Measurements from ENCODE around the gene TMEM54. TPM values are rescaled to one million over a fixed set of nuclear protein-coding genes. Genes with fewer than 3 reads are reported as not detected.
A peak's percentile ranks its signal among the peaks of the same experiment; 100 is the strongest.

The TMEM54 gene
- total RNA-seq, 4 donors from 2014 or later, result 151 to 255 (median 178) TPM

GRCh38 chr1:32896451-32896850, 4.7 kb downstream of the TMEM54 start:
- intact Hi-C loops (cut with DNase I), result no loop called here
- H3K4me3 ChIP-seq, result no peak overlapping the region
- H3K27ac ChIP-seq, result no peak overlapping the region
- H3K4me1 ChIP-seq, result peaks cover 19 to 36% (median 24%) of the 10 kb centered on the region in 3 donors
- no peak for TF ChIP-seq CTCF (IDR thresholded peaks at IDR 0.05)
- TF ChIP-seq POLR2A (IDR thresholded peaks at IDR 0.05), result no peak
- 40 to 64% methylated on average over 3 of the region's 5 CpGs for WGBS, 2 donors
- DNase-seq, result no peak
- H3K36me3 ChIP-seq, result peaks cover 0 to 21% (median 0%) of the 10 kb centered on the region in 3 donors
- peaks cover 0 to 46% (median 2%) of the 10 kb centered on the region in 4 donors for H3K27me3 ChIP-seq
- no peaks in the 10 kb centered on the region for H3K9me3 ChIP-seq

- no peaks in the 10 kb centered on the region for H3K9me3 ChIP-seq
- peaks cover 0 to 21% (median 0%) of the 10 kb centered on the region in 3 donors for H3K36me3 ChIP-seq
- H3K27me3 ChIP-seq, result peaks cover 0 to 48% (median 2%) of the 10 kb centered on the region in 4 donors
- WGBS, 2 donors, result 90 to 91% methylated on average over 10 to 19 of the region's 26 CpGs
- intact Hi-C loops (cut with DNase I), result no loop called here
- H3K4me3 ChIP-seq, result no peak overlapping the region
- peaks cover 17 to 31% (median 17%) of the 10 kb centered on the region in 3 donors for H3K4me1 ChIP-seq
- no peak overlapping the region for H3K27ac ChIP-seq
- DNase-seq, result no peak
- TF ChIP-seq POLR2A (IDR thresholded peaks at IDR 0.05) (no peak), CTCF (IDR thresholded peaks at IDR 0.05) (no peak)
Measured at GRCh38 chr1:32895325-32896215, 5.6 kb downstream of the TMEM54 start.

GRCh38 chr1:32894681-32895080, 6.5 kb downstream of the TMEM54 start:
- no peak overlapping the region for H3K27ac ChIP-seq
- WGBS, 2 donors, result 90% methylated on average over 2 of the region's 6 CpGs; no CpG with 5 or more reads in 1 of the 2 donors
- TF ChIP-seq CTCF (IDR thresholded peaks at IDR 0.05), result no peak
- TF ChIP-seq POLR2A (IDR thresholded peaks at IDR 0.05), result no peak

GRCh38 chr1:32894019-32894600, 7.1 kb downstream of the TMEM54 start:
- Histone ChIP-seq H3K4me1 (peaks cover 10 to 19% (median 13%) of the 10 kb centered on the region in 3 donors), H3K4me3 (peak overlapping the region in 2 of 4 donors; percentile 39 to 70), H3K27ac (no peak overlapping the region), H3K36me3 (peaks cover 0 to 21% (median 0%) of the 10 kb centered on the region in 3 donors), H3K27me3 (peaks cover 0 to 55% (median 2%) of the 10 kb centered on the region in 4 donors), H3K9me3 (no peaks in the 10 kb centered on the region)
- intact Hi-C loops (cut with DNase I), result no loop called here
- TF ChIP-seq POLR2A (IDR thresholded peaks at IDR 0.05), result no peak
- TF ChIP-seq CTCF (IDR thresholded peaks at IDR 0.05), result no peak
- no peak for DNase-seq
- WGBS, 2 donors, result 64 to 87% methylated on average over 4 to 5 of the region's 8 CpGs

More at GRCh38 chr1:32894681-32895080, 6.5 kb downstream of the TMEM54 start:
- Histone ChIP-seq H3K36me3 (peaks cover 0 to 21% (median 0%) of the 10 kb centered on the region in 3 donors), H3K4me1 (peaks cover 10 to 22% (median 13%) of the 10 kb centered on the region in 3 donors), H3K9me3 (no peaks in the 10 kb centered on the region), H3K27me3 (peaks cover 0 to 50% (median 2%) of the 10 kb centered on the region in 4 donors), H3K4me3 (no peak overlapping the region)
- intact Hi-C loops (cut with DNase I), result no loop called here
- no peak for DNase-seq

Data from esophagus squamous epithelium (tissue), 5 donors.